ENCODE measurements around the gene TANC1. TPM values are rescaled to one million over a fixed set of nuclear protein-coding genes. Genes with fewer than 3 reads are reported as not detected.
A peak's percentile ranks its signal among the peaks of the same experiment; 100 is the strongest.

The TANC1 gene
- total and polyA plus RNA-seq, 2 of the 4 experiments (the other 2 are of a cell fraction): 10.2 to 12.9 TPM

DNA sequence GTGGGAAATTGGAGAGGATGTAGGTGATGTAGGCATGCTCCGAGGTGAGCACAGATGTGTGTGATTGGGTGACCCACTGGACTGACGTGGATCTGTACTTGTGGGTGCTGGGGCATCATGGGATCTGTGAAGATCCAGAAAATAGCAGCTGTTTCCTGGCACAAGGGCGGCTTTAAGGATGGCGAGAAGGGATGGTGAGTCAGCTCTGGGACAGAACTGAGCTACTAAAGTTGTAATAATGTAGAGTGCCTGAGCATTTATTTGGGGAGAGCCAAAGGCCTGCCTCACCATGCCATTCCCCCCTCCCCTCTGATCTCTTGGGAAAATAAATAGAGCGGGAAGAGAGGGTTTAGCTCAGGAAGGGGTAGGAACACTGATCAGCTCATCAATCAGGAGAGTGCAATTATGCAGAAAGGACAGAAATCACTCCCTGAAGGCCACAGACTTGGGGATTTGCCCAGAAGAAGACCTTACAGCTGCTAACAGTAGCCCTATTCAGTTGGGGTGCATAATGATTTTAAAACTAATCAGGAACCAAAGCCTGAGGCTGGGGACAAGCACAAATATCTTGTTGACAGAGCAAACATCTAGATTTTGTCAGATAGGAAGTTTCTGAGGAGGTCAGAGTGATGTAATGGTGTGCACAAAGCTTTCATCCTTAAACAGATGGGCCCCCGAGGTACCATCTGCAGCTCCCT lies 30.3 kb downstream of the TANC1 start (continued):
- TF ChIP-seq, protein P1, sequence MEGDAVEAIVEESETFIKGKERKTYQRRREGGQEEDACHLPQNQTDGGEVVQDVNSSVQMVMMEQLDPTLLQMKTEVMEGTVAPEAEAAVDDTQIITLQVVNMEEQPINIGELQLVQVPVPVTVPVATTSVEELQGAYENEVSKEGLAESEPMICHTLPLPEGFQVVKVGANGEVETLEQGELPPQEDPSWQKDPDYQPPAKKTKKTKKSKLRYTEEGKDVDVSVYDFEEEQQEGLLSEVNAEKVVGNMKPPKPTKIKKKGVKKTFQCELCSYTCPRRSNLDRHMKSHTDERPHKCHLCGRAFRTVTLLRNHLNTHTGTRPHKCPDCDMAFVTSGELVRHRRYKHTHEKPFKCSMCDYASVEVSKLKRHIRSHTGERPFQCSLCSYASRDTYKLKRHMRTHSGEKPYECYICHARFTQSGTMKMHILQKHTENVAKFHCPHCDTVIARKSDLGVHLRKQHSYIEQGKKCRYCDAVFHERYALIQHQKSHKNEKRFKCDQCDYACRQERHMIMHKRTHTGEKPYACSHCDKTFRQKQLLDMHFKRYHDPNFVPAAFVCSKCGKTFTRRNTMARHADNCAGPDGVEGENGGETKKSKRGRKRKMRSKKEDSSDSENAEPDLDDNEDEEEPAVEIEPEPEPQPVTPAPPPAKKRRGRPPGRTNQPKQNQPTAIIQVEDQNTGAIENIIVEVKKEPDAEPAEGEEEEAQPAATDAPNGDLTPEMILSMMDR (conservative IDR thresholded peaks at IDR 0.05; ENCODE audit: low read depth, low read length): no peak

GRCh38 chr2:158999458-158999857 lies 31.0 kb downstream of the TANC1 start:
- H3K9ac ChIP-seq (ENCODE audit: low read depth, low read length): no peak overlapping the region
- dilution Hi-C loops (cut with HindIII; ENCODE audit: low sequenced_read_pairs, unreplicated experiment): no loop called here
- no peak overlapping the region for H2AK5ac ChIP-seq (ENCODE audit: low read depth, low read length)
- no peak overlapping the region; the same call in 1 of the 2 replicates for H3K27ac ChIP-seq (ENCODE audit: insufficient read depth, low read length)
- no peak overlapping the region; the same call in 2 of the 3 replicates for H2BK15ac ChIP-seq (ENCODE audit: low read depth, low read length)
- peaks cover 35 to 84% of the 10 kb centered on the region in 2 experiments for H3K79me1 ChIP-seq (ENCODE audit: low read depth in 1 of 2, low read length in 2 of 2)
- H3K36me3 ChIP-seq (ENCODE audit: control insufficient read depth, insufficient read depth, low read length): no peaks in the 10 kb centered on the region; the same call in 1 of the 2 replicates
- POLR2A ChIA-PET (ENCODE audit: unreplicated experiment): no interaction called here
- no peak overlapping the region for H4K91ac ChIP-seq (ENCODE audit: insufficient read depth, low read depth, low read length)
- peak overlapping the region; percentile 79 for H3K14ac ChIP-seq (replicated peaks; ENCODE audit: low read depth, low read length)
- peak overlapping the region; percentile 64 for H2BK120ac ChIP-seq (ENCODE audit: low read depth, low read length)
- peak; percentile 83 for DNase-seq
- H3K27me3 ChIP-seq (ENCODE audit: control insufficient read depth, insufficient read depth, low read length): no peaks in the 10 kb centered on the region
- CTCF ChIA-PET: interaction anchor here (0.6 kb wide), 1 partner anchor 204 kb away, joined by 3 read pairs; no protein-coding TSS in a partner anchor
- H3K4me3 ChIP-seq (ENCODE audit: insufficient read depth, low read depth, low read length): no peak overlapping the region
- intact Hi-C loops (cut with micrococcal nuclease): no loop called here
- H4K20me1 ChIP-seq (ENCODE audit: insufficient read depth, low read length): peaks cover 16% of the 10 kb centered on the region
- in situ Hi-C loops (cut with MboI; ENCODE audit: low sequenced_read_pairs): no loop called here
- no TSS peak for BruUV-seq (replicated peaks)
- WGBS, 2 experiments (ENCODE audit: extremely low coverage in 2 of 2, insufficient read length in 1 of 2): no CpG with 5 or more reads among the region's 4 CpGs
- peak; percentile 64 for ATAC-seq (ENCODE audit: low read depth)
- H3K23ac ChIP-seq (ENCODE audit: low read depth, low read length): 0 out of 2 replicates have a peak overlapping the region, but pooled peaks have one; percentile 14
- peak overlapping the region; percentile 78; the same call in 1 of the 2 replicates for H3K4me2 ChIP-seq (ENCODE audit: low read depth, low read length)
- peak overlapping the region in 1 of 2 experiments; percentile 66; a peak in 2 of 4 replicates for H4K8ac ChIP-seq (ENCODE audit: low read depth in 2 of 2, low read length in 2 of 2)
- peak overlapping the region; percentile 76 for H2BK5ac ChIP-seq (ENCODE audit: low read depth, low read length, poor library complexity, severe bottlenecking)
- no peak overlapping the region for H2AFZ ChIP-seq (replicated peaks; ENCODE audit: low read length, poor library complexity)
- no peaks in the 10 kb centered on the region for H3K9me3 ChIP-seq (ENCODE audit: control insufficient read depth, insufficient read depth, low read length)
- H4K5ac ChIP-seq (ENCODE audit: low read depth, low read length): peak overlapping the region; percentile 74; the same call in 1 of the 2 replicates
- peaks cover 28% of the 10 kb centered on the region for H3K9me1 ChIP-seq (ENCODE audit: insufficient read depth, low read length)
- peak overlapping the region; percentile 76; the same call in 1 of the 2 replicates for H3K18ac ChIP-seq (ENCODE audit: low read depth, low read length)
- H3K4ac ChIP-seq (ENCODE audit: low read depth, low read length): peak overlapping the region; percentile 29; the same call in 1 of the 2 replicates
- no peak overlapping the region; the same call in 1 of the 2 replicates for H3K56ac ChIP-seq (ENCODE audit: extremely low read depth, insufficient read depth, low read length)
- H2AK9ac ChIP-seq (replicated peaks; ENCODE audit: low read depth, low read length, poor library complexity): no peak overlapping the region
- peaks cover 22% of the 10 kb centered on the region for H3K4me1 ChIP-seq (ENCODE audit: control insufficient read depth, insufficient read depth, low read length)
- peak overlapping the region; percentile 67 for H2BK20ac ChIP-seq (ENCODE audit: low read depth, low read length)
- no peak for TF ChIP-seq ELK1 (IDR thresholded peaks at IDR 0.05; ENCODE audit: borderline replicate concordance, low read depth, low read length)
- no peak for TF ChIP-seq MAZ (IDR thresholded peaks at IDR 0.05; ENCODE audit: borderline replicate concordance, low read depth, low read length)
- no peak for TF ChIP-seq SMC3 (IDR thresholded peaks at IDR 0.05; ENCODE audit: low read depth, low read length)
- TF ChIP-seq MXI1 (IDR thresholded peaks at IDR 0.05; ENCODE audit: borderline replicate concordance, low read depth, low read length): no peak
- TF ChIP-seq CHD1 (IDR thresholded peaks at IDR 0.05; ENCODE audit: low read depth, low read length): no peak
- no peak for TF ChIP-seq CEBPB (IDR thresholded peaks at IDR 0.05; ENCODE audit: low read depth, low read length)
- no peak for TF ChIP-seq FOS (IDR thresholded peaks at IDR 0.05; ENCODE audit: low read depth, low read length)
- TF ChIP-seq BHLHE40 (IDR thresholded peaks at IDR 0.05; ENCODE audit: low read depth, low read length): no peak
- TF ChIP-seq RAD21 (IDR thresholded peaks at IDR 0.05; ENCODE audit: low read length): no peak

Measured in IMR-90 (cell line).